ENCODE data around the gene GAGE12J. TPM values are rescaled to one million over a fixed set of nuclear protein-coding genes. Genes with fewer than 3 reads are reported as not detected.
"Not testable (repeated sequence)": the region's sequence is repeated elsewhere in the genome, so short reads cannot be mapped to it uniquely, and the experiment has no call there.

GAGE12J gene, protein sequence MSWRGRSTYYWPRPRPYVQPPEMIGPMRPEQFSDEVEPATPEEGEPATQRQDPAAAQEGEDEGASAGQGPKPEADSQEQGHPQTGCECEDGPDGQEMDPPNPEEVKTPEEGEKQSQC
- total RNA-seq (2014; rRNA removed; shearing (Covaris generic); ENCODE audit: low replicate concordance), result not detected in 2 replicates

DNA sequence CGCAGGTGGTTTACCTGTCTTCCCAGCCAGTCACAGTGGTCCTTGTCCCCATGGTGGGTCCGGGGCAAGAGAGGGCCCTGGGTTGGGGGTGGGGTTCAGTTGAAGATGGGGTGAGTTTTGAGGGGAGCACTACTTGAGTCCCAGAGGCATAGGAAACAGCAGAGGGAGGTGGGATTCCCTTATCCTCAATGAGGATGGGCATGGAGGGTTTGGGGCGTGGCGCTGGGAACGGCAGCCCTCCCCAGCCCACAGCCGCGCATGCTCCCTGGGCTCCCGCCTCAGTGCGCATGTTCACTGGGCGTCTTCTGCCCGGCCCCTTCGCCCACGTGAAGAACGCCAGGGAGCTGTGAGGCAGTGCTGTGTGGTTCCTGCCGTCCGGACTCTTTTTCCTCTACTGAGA lies at the start of gene GAGE12J:
Gene GAGE12J (plus strand): TSS at position 301 of the 400 bp plus-strand sequence. CDS start 1,157 bp downstream, outside the sequence.
- DNase-seq (ENCODE audit: low read depth); in situ Hi-C loops (cut with HindIII; ENCODE audit: low pct_unique_long_range_greater_than_20kb, low sequenced_read_pairs): not testable (repeated sequence)

DNA sequence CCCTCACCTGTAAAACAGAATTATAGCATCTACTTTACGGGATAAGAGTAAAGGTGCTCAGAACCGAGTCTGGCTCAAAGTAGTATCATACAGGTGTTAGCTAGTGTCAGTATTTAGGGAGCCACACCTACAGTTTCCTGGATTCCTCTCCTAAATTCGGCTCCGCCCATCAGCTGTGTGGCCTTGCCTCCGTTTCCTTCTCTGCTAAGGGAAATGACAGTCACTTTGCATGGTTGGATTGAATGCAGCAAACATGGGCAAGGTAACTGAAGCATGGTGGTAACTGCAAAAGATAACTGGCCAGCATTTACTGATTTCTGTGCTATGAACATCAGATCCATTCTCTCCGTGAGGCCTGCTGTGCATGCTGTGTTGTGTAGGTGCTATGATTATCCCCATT lies 49.4 kb upstream of the GAGE12J start:
- in situ Hi-C loops (cut with HindIII; ENCODE audit: low pct_unique_long_range_greater_than_20kb, low sequenced_read_pairs), result no loop called here
- DNase-seq (ENCODE audit: low read depth), result no peak

DNA sequence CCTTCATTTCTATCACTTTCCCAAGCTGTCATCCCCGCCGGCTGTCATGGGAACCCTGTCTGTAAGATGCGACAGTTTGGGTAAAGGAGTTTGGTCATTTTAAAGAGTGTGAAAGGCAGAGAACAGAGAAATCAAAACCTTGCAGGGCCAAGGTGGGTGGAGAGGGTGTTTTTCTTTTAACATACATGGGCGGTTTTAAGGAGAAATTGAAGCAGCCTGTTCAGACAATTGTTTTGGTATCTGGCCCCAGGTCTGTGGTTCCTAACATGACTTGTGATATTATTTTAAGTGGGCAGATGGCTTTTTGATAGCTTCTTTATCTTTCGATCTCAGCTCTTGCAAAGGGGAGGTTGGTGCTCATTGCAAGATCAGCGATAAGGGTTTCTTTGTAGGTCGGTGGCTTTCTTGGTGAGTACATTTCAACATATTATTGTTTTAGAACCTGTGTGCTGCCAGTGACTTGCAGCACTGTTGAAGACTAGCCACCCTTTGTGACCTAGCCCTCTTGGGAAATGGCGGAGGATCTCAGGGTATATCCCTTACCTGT lies 48.6 kb upstream of the GAGE12J start:
- DNase-seq (ENCODE audit: low read depth), result no peak
- in situ Hi-C loops (cut with HindIII; ENCODE audit: low pct_unique_long_range_greater_than_20kb, low sequenced_read_pairs), result no loop called here

DNA sequence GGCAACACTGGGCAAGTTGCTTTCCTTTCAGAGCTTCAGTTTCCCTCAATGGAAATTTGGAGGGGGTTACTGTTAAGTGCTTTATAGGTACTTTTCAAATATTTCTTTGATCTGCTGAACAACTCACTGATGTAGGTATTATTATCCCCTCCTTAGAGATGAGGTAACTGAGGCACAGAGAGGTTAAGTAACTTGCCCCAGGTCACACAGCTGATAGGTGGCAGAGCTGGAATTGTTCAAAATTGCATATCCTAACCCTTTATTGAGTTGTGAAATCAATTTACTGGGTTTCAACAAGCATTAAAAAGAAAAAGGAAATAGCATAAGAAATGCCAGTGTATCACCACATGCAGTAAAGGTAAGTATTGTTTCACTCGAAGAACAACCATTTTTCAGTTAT lies 45.6 kb upstream of the GAGE12J start:
- in situ Hi-C loops (cut with HindIII; ENCODE audit: low pct_unique_long_range_greater_than_20kb, low sequenced_read_pairs), result no loop called here
- no peak for DNase-seq (ENCODE audit: low read depth)

DNA sequence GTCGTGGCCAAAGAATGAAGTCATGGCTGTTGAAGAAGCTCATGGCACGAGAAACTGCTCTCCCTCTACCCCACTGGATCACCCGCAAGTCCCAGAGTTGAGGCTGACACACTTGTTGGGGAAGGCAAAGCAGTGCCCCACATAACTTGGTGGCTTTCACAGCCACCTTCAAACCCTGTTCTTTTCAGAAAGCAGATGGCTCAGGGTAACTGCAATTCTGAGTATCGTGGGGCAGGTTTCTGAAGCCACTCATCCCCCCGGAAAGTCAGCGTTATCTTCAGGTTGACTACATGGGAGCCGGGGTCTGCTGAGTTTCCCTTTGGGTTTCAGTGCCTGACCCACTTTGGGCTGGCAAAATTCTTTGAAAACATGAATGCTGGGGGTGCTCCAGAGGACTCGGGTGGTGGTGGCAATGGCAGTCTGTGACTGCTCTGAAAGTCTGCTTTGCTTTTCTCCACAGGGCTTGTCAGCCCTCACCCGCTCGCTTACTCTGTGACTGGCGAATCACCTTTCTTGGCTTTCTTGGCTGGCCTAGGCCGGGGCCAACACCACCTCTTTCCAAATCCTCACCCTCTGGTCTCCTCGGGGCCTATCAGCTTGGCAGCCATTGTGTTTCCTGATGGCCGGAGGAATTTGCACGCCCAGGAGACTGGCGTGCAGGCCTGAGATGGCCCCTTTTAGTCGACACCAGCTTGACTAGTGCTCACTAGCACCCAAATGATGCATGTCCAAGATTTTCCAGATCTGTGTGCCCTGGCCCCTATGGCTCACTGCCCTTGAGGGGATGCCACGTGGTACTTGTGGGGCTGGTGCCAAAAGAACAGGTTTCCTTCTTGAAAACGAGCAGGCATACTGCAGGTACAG lies 44.9 kb upstream of the GAGE12J start:
- in situ Hi-C loops (cut with HindIII; ENCODE audit: low pct_unique_long_range_greater_than_20kb, low sequenced_read_pairs), result no loop called here

DNA sequence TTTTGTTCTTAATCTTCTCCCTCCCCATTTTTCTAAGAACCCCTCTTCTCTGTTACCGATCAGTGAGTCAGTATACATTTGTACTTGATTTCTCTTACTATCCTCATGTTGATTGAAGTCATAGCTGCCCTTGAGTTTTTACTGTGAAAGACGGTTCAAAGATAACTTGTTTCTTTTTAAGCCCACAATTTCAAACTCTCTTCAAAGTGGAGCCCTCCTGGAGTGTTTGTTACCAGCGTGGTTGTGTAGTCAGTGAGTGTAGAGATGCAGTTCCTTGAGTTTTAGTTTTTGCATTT lies 44.4 kb upstream of the GAGE12J start:
- in situ Hi-C loops (cut with HindIII; ENCODE audit: low pct_unique_long_range_greater_than_20kb, low sequenced_read_pairs), result no loop called here
- DNase-seq (ENCODE audit: low read depth), result no peak

More for the DNA sequence above, 44.9 kb upstream of the GAGE12J start:
- DNase-seq (ENCODE audit: low read depth), result no peak

DNA sequence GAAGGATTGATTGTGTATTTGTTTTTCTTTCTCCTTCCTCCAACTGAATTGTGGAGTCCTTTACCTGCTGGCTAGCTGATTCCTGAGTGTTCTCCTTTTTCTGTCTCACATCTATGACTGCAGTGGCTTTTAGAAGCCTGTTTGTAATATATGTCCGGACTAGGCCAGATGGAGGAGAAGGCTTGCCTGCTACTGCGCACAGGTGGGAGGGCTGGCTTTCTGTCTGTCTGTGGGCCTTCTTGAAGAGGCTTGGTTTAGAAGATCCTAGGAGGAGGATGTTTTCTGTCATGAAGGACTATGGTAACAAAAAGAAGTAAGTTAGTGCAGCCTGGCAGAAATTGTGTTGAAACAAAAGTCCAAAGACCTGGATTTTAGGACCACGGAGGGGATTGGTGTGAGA lies 43.8 kb upstream of the GAGE12J start:
- no peak for DNase-seq (ENCODE audit: low read depth)
- in situ Hi-C loops (cut with HindIII; ENCODE audit: low pct_unique_long_range_greater_than_20kb, low sequenced_read_pairs), result no loop called here

DNA sequence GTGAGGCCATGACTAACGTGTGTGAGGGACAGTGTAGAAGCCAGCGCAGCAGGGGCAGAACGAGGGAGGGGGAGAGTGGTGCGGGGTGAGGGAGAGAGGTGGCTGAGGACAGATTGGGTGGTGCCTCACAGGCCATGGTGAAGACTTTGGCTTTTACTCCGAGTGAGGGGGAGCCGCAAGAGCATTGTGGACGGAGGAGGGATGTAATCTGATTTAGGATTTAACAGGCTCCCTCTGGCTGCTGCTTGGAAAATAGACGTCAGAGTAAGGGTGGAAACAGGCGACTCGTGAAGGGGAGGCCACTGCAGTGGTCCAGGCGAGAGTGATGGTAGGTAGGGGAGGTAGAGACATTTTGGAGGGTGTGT lies 39.2 kb upstream of the GAGE12J start:
- in situ Hi-C loops (cut with HindIII; ENCODE audit: low pct_unique_long_range_greater_than_20kb, low sequenced_read_pairs), result no loop called here
- no peak for DNase-seq (ENCODE audit: low read depth)

DNA sequence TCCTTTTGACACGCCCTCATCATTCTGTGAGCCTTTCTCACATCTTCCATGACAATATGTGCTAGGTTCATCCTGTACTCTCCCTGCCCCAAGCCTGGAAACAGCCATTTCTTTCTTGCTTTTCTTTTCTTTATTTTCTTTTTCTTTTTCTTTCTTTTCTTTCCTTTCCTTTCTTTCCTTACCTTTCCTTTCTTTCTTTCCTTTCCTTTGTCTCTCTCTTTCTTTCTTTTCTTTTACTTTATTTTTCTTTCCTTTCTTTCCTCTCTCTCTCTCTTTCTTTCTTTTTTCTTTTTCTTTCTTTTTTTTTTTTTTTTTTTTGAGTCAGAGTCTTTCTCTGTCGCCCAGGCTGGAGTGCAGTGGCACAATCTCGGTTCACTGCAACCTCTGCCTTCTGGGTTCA lies 37.6 kb upstream of the GAGE12J start:
- DNase-seq (ENCODE audit: low read depth), result no peak
- in situ Hi-C loops (cut with HindIII; ENCODE audit: low pct_unique_long_range_greater_than_20kb, low sequenced_read_pairs), result no loop called here

DNA sequence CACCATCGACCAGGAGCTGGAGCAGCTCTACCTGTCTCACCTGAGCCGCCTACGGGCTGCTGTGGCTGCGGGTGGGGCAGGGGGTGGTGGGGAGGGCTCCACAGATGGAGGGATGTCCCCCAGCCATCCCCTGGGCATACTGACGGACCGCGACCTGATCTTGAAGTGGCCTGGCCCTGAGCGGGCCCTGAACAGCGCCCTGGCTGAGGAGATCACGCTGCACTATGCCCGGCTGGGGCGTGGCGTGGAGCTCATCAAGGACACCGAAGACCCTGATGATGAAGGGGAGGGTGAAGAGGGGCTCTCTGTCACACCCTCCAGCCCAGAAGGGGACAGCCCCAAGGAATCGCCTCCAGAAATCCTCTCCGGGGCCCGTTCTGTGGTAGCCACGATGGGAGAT lies 35.7 kb upstream of the GAGE12J start:
- in situ Hi-C loops (cut with HindIII; ENCODE audit: low pct_unique_long_range_greater_than_20kb, low sequenced_read_pairs), result no loop called here
- DNase-seq (ENCODE audit: low read depth), result no peak

DNA sequence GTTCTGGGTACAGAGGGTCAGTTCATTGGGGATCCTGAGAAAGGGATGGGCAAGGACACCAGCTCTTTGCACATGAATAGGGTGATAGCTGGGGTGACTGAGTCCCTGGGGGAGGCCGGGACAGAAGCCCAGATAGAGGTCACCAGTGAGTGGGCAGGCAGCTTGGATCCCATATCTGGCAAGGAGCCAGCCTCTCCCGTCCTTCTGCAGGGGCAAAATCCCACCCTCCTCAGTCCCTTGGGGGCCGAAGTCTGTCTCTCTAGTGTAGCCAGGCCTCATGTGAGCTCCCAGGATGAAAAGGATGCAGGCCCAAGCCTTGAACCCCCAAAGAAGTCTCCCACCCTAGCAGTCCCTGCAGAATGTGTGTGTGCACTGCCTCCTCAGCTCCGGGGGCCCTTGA lies 35.3 kb upstream of the GAGE12J start:
- in situ Hi-C loops (cut with HindIII; ENCODE audit: low pct_unique_long_range_greater_than_20kb, low sequenced_read_pairs), result no loop called here
- DNase-seq (ENCODE audit: low read depth), result no peak

DNA sequence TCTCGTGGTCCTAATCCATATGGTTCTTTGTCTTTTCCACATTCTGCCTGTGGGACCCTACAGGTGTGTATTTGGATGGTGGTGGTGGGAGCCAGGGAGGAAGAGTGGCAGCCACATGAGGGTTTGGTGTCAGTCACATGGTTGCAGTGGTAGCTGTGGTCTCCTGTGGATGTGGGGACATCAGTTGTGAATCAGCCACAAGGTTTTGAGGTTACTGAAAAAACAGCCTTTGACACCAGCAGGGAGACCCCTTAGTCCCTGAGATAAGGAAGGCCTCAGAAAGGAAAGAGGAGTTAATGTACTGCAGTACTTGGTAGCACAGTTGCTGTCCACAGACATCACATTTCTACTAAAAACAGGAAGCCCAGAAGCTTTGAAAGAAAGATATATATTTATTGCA lies 34.2 kb upstream of the GAGE12J start:
- DNase-seq (ENCODE audit: low read depth), result no peak
- in situ Hi-C loops (cut with HindIII; ENCODE audit: low pct_unique_long_range_greater_than_20kb, low sequenced_read_pairs), result no loop called here

DNA sequence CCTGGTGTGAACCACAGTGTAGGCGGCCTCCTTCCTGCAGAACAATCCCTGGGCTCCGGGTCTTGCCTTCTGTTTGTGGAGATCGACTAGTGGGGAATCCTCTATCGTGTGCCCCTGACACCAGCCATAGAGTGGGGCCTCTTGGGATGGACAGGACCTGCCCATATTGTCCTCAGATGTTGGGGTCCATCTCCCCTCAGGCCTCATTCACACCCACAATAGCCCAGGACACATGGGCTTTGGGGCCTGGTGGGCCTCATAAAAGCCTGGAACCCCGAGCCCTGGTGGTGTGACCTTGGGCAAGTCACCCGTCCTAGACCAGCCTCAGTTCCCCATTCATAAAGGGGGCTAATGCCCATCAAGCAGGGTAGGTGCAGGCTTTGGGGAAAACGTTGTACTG lies 31.6 kb upstream of the GAGE12J start:
- no peak for DNase-seq (ENCODE audit: low read depth)

DNA sequence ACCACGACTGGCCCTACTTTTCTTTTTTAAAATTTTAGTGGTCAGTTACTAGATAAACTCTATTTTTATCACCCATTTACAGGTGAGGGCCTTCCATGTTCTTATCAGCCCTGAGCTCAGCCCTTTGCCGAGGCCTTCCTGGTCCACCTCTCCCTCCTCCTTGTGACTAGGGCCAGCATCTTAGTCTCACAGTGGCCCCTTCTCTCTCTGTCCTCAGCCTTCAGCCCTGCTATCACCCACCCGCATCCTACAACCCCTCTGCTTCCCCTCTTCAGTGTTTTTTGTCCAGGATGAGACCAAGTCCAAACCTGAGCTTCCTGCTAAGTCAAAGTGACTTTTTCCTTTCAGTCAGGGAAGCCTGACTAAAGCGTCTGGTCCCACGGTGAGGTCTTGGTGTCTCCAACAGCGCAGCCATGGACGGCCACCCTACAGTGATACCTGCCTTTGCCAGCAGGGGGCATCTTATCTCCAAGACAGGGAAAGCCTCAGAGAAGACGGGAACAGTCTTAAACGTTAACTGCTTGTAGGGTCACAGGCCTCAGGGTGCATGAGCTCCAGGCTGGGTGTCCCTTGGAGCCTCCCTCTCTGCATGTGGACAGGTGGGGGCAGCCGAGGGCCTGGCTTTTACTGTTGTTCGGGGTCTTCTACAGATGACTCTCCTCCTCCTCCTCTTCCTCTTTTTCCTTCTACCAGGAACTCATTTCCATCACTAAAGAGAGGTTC lies 30.1 kb upstream of the GAGE12J start:
- no peak for DNase-seq (ENCODE audit: low read depth)
- in situ Hi-C loops (cut with HindIII; ENCODE audit: low pct_unique_long_range_greater_than_20kb, low sequenced_read_pairs), result no loop called here

More for the DNA sequence above, 31.6 kb upstream of the GAGE12J start:
- in situ Hi-C loops (cut with HindIII; ENCODE audit: low pct_unique_long_range_greater_than_20kb, low sequenced_read_pairs), result no loop called here

DNA sequence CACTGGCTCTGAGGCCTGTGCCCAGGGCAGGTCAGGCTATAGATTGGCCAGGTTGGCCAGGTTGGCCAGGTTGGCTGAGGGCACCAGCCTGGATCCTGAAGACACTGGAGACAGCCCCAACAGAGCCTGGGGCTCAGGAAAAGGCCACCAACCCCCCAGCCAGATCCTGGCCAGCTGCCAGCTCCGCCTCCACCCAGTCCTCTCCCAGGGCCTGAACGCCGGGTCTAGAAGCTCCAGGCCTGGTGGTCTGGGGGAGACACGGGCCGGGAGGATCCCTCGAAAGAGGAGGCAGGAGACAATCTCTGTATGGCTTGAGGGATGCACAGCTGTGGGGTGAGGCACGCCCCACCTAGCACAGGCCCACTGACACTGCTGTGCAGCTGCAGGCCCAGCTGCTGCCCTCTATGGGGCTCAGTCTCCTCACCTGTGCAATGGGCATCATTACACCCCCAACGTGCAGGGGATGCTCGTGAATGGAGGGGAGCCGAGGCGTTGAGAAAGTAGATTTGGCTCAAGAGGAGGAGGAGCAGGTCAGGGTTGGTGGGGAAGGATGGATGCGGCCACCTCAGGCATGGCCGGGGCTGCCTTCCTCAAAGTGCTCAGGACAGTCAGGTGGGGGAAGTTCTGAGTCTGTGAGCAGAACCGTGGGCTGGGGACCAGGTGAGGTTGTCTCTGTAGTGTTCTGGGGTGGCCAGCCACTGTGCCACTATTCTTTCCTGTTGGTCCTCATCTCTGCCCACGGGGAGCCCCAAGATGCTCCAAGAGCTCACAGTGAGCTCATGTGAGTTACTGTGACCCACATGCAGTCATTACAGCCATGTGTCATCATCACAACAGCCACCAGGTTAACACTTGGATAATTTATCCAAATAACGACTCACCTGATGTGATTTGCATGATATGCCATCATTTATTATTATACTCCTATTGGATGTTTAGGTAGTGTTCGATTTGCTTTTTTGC lies 29.2 kb upstream of the GAGE12J start:
- in situ Hi-C loops (cut with HindIII; ENCODE audit: low pct_unique_long_range_greater_than_20kb, low sequenced_read_pairs), result no loop called here
- no peak for DNase-seq (ENCODE audit: low read depth)

DNA sequence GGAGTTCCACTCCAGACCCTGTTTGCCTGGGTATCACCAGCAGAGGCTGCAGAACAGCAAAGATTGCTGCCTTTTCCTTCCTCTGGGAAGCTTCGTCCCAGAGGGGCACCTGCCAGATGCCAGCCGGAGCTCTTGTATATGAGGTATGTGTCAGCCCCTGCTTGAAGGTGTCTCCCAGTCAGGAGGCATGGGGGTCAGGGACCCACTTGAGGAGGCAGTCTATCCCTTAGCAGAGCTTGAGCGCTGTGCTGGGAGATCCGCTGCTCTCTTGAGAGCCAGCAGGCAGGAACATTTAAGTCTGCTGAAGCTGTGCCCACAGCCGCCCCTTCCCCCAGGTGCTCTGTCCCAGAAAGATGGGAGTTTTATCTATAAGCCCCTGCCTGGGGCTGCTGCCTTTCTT lies 22.5 kb upstream of the GAGE12J start:
- in situ Hi-C loops (cut with HindIII; ENCODE audit: low pct_unique_long_range_greater_than_20kb, low sequenced_read_pairs); DNase-seq (ENCODE audit: low read depth): not testable (repeated sequence)

DNA sequence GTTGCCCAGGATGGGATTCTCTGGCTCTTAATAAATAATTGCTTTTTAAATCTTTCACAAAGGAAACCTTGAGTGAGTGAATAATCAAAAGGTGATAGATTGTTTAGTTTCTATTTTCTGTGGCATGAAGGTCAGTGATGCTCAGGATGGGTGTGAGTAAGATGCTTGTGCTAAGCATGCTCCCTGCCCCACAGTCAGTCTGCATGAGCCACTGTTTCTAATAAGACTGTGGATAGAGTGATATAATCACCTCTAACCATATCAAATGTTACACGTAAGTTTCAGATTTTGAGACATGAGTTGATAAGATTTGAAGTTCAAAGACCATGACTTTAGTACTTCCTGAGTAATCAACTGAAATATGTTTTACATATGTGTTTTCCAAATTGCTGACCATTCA lies 21.1 kb upstream of the GAGE12J start:
- in situ Hi-C loops (cut with HindIII; ENCODE audit: low pct_unique_long_range_greater_than_20kb, low sequenced_read_pairs), result no loop called here
- DNase-seq (ENCODE audit: low read depth), result no peak

DNA sequence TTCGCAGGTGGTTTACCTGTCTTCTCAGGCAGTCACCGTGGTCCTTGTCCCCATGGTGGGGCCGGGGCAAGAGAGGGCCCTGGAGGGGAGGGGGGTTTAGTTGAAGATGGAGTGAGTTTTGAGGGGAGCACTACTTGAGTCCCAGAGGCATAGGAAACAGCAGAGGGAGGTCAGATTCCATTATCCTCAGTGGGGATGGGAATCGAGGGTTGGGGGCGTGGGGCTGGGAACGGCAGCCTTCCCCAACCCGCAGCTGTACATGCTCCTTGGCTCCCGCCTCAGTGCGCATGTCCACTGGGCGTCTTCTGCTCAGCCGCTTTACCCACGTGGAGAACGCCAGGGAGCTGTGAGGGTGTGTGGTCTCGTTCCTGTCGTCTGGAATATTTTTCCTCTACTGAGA lies 18.5 kb upstream of the GAGE12J start, which contains the start of gene GAGE10:
Gene GAGE10 (plus strand): TSS at position 301 of the 400 bp plus-strand sequence. CDS start 1,214 bp downstream, outside the sequence.
- no peak for DNase-seq (ENCODE audit: low read depth)
- in situ Hi-C loops (cut with HindIII; ENCODE audit: low pct_unique_long_range_greater_than_20kb, low sequenced_read_pairs), result no loop called here

Data from Caki2 (cell line).